ENCODE results near the gene TTC7B. TPM values are rescaled to one million over a fixed set of nuclear protein-coding genes. Genes with fewer than 3 reads are reported as not detected.

The TTC7B gene
- total and polyA plus RNA-seq, 2 of the 13 experiments (the other 11 are each of a cell fraction or from before 2014, with no cell fraction given) = 1.3 to 3.2 TPM

DNA sequence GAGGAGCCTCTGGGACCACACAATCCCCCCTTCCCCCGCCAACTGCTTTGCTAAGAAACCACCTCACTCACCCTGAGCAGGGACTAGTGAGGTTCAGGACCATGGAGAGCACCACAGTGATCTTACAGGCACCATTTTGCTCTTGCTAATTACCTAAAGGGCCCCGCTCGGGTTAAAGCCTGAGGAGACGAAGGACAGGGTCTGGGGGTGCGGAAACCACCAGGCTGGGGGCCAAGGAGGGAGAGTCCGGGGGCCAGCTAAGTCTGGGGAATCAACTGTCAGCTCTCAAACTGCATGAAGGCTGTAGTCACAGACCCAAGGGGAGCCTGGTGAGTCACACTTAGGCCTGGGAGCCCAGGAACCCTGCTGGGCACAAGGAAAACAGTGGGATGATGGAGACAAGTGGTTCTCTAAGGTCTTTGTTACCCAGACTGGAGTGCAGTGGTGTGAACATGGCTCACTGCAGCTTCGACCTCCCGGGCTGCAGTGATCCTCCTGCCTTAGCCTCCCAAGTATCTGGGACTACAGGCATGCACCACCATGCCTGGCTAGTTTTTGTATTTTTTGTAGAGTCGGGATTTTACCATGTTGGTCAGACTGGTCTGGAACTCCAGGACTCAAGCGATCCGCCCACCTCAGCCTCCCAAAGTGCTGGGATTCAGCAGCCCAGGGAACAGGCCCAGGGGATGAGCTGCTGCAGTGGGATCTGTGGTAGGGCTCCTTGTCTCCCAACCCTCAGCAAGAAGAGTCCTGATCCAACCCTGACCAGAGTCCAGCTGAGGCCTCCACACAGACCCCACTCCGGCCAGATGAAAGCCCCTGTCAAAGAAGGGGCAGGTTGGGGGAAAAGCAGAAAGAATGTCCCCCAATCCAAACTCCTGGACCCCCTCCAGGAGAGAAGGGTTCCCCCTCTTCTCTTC lies 320.6 kb downstream of the TTC7B start (continued):
- TF ChIP-seq, protein P1, sequence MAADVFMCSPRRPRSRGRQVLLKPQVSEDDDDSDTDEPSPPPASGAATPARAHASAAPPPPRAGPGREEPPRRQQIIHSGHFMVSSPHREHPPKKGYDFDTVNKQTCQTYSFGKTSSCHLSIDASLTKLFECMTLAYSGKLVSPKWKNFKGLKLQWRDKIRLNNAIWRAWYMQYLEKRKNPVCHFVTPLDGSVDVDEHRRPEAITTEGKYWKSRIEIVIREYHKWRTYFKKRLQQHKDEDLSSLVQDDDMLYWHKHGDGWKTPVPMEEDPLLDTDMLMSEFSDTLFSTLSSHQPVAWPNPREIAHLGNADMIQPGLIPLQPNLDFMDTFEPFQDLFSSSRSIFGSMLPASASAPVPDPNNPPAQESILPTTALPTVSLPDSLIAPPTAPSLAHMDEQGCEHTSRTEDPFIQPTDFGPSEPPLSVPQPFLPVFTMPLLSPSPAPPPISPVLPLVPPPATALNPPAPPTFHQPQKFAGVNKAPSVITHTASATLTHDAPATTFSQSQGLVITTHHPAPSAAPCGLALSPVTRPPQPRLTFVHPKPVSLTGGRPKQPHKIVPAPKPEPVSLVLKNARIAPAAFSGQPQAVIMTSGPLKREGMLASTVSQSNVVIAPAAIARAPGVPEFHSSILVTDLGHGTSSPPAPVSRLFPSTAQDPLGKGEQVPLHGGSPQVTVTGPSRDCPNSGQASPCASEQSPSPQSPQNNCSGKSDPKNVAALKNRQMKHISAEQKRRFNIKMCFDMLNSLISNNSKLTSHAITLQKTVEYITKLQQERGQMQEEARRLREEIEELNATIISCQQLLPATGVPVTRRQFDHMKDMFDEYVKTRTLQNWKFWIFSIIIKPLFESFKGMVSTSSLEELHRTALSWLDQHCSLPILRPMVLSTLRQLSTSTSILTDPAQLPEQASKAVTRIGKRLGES (CRISPR knock-in tag; IDR thresholded peaks at IDR 0.05; ENCODE audit: borderline replicate concordance) = 0 out of 2 replicates have a peak, but pooled peaks have one; percentile 31
- TF ChIP-seq ZNF318 (CRISPR knock-in tag; IDR thresholded peaks at IDR 0.05) = no peak
- TF ChIP-seq NFE2L2 (IDR thresholded peaks at IDR 0.05; ENCODE audit: low read length) = no peak
- TF ChIP-seq, protein P2, sequence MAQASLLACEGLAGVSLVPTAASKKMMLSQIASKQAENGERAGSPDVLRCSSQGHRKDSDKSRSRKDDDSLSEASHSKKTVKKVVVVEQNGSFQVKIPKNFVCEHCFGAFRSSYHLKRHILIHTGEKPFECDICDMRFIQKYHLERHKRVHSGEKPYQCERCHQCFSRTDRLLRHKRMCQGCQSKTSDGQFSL (CRISPR knock-in tag; IDR thresholded peaks at IDR 0.05) = no peak
- TF ChIP-seq ZFP82 (CRISPR knock-in tag; IDR thresholded peaks at IDR 0.05; ENCODE audit: borderline replicate concordance) = no peak
- TF ChIP-seq ISX (CRISPR knock-in tag; conservative IDR thresholded peaks at IDR 0.05) = no peak
- TF ChIP-seq, protein P3, sequence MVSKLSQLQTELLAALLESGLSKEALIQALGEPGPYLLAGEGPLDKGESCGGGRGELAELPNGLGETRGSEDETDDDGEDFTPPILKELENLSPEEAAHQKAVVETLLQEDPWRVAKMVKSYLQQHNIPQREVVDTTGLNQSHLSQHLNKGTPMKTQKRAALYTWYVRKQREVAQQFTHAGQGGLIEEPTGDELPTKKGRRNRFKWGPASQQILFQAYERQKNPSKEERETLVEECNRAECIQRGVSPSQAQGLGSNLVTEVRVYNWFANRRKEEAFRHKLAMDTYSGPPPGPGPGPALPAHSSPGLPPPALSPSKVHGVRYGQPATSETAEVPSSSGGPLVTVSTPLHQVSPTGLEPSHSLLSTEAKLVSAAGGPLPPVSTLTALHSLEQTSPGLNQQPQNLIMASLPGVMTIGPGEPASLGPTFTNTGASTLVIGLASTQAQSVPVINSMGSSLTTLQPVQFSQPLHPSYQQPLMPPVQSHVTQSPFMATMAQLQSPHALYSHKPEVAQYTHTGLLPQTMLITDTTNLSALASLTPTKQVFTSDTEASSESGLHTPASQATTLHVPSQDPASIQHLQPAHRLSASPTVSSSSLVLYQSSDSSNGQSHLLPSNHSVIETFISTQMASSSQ (IDR thresholded peaks at IDR 0.05; ENCODE audit: low read depth) = no peak
- TF ChIP-seq, protein P3 (CRISPR knock-in tag; IDR thresholded peaks at IDR 0.05; ENCODE audit: borderline replicate concordance) = no peak
- no peak for TF ChIP-seq HMGA1 (CRISPR knock-in tag; conservative IDR thresholded peaks at IDR 0.05)
- TF ChIP-seq ARHGAP35 (CRISPR knock-in tag; IDR thresholded peaks at IDR 0.05; ENCODE audit: borderline replicate concordance) = no peak
- no peak for TF ChIP-seq ZNF776 (CRISPR knock-in tag; IDR thresholded peaks at IDR 0.05)
- TF ChIP-seq TEAD2 (CRISPR knock-in tag; IDR thresholded peaks at IDR 0.05) = no peak
